ENCODE results near the gene KCNK10.
"Not testable (repeated sequence)": the region's sequence is repeated elsewhere in the genome, so short reads cannot be mapped to it uniquely, and the experiment has no call there.

KCNK10 gene

GRCh38 chr14:88269806-88270420 is 53.2 kb downstream of the KCNK10 start:
- no peak for DNase-seq

- no peak for DNase-seq
Measured at GRCh38 chr14:88266474-88266873, 56.6 kb downstream of the KCNK10 start.

- DNase-seq, result no peak
Measured at GRCh38 chr14:88264116-88264515, 59.0 kb downstream of the KCNK10 start.

- not testable (repeated sequence) for DNase-seq
Measured at GRCh38 chr14:88261302-88261701, 61.8 kb downstream of the KCNK10 start.

GRCh38 chr14:88258021-88258420 is 65.0 kb downstream of the KCNK10 start:
- DNase-seq, result no peak

- no peak for DNase-seq
Measured at GRCh38 chr14:88256997-88257950, 65.8 kb downstream of the KCNK10 start.

- no peak for DNase-seq
Measured at GRCh38 chr14:88255798-88256197, 67.3 kb downstream of the KCNK10 start.

- DNase-seq, result no peak
Measured at GRCh38 chr14:88255196-88255595, 67.9 kb downstream of the KCNK10 start.

- no peak for DNase-seq
Measured at GRCh38 chr14:88252498-88252897, 70.6 kb downstream of the KCNK10 start.

GRCh38 chr14:88251650-88252049 is 71.4 kb downstream of the KCNK10 start:
- DNase-seq, result no peak

- DNase-seq, result no peak
Measured at GRCh38 chr14:88249266-88249665, 73.8 kb downstream of the KCNK10 start.

GRCh38 chr14:88248606-88249005 is 74.5 kb downstream of the KCNK10 start:
- no peak for DNase-seq

GRCh38 chr14:88247228-88247627 is 75.8 kb downstream of the KCNK10 start:
- no peak for DNase-seq

- no peak for DNase-seq
Measured at GRCh38 chr14:88245321-88245720, 77.7 kb downstream of the KCNK10 start.

- DNase-seq, result no peak
Measured at GRCh38 chr14:88243946-88244345, 79.1 kb downstream of the KCNK10 start.

- DNase-seq, result no peak
Measured at GRCh38 chr14:88242446-88242845, 80.6 kb downstream of the KCNK10 start.

- no peak for DNase-seq
Measured at GRCh38 chr14:88241810-88242209, 81.3 kb downstream of the KCNK10 start.

GRCh38 chr14:88234442-88234841 is 88.6 kb downstream of the KCNK10 start:
- DNase-seq, result no peak

- no peak for DNase-seq
Measured at GRCh38 chr14:88233915-88234314, 89.2 kb downstream of the KCNK10 start.

- no peak for DNase-seq
Measured at GRCh38 chr14:88232771-88233170, 90.3 kb downstream of the KCNK10 start.

GRCh38 chr14:88231603-88232002 is 91.5 kb downstream of the KCNK10 start:
- no peak for DNase-seq

- no peak for DNase-seq
Measured at GRCh38 chr14:88229428-88229827, 93.6 kb downstream of the KCNK10 start.

- no peak for DNase-seq
Measured at GRCh38 chr14:88228522-88229236, 94.4 kb downstream of the KCNK10 start.

GRCh38 chr14:88227693-88228092 is 95.4 kb downstream of the KCNK10 start:
- DNase-seq, result no peak

Data from central memory CD4-positive, alpha-beta T cell (primary cell).